Astrocyte of the spinal cord (primary cell): Measurements from ENCODE around the gene UBXN6.
A peak's percentile ranks its signal among the peaks of the same experiment; 100 is the strongest.

Experiments used
- DNase-seq: peaks from one replicate; pipeline ENCODE4 v3.0.0; 2011; ENCODE audit warnings: low read depth, low spot score
- H3K4me3 ChIP-seq: 2 replicates; pipeline ENCODE4 v1.5.1; 2011; ENCODE audit warnings: low read depth, mild to moderate bottlenecking, low read length, moderate library complexity
- in situ Hi-C: cut with HindIII; loops from 2 replicates; pipeline ENCODE4 v1.10.0; 2017; ENCODE audit warnings: low sequenced_read_pairs
- TF ChIP-seq, protein P1 (sequence below): IDR thresholded peaks from 2 replicates; pipeline ENCODE4 v1.5.1; 2012; ENCODE audit warnings: low read depth, mild to moderate bottlenecking, low read length, inconsistent platforms

Gene UBXN6

DNA sequence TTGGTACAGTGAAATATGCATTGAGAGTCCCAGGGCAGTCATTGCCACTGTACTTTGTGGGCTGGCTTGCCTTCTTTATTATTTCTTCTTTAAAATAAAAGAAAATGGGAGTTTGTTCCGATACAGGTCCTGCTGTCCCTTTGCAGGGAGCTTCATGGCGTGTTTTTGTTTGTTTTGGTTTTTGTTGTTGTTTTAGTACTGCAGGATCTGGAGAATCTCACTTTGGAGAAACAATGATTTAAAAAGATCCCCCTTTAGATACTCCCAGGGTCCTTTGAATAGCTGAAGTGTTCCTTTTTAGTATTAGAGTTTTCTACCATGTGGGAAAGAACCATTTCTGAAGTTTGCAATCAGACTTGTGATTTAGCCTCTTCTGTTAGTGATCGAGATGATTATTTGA is 44.0 kb downstream of the UBXN6 start:
- TF ChIP-seq, protein P1, sequence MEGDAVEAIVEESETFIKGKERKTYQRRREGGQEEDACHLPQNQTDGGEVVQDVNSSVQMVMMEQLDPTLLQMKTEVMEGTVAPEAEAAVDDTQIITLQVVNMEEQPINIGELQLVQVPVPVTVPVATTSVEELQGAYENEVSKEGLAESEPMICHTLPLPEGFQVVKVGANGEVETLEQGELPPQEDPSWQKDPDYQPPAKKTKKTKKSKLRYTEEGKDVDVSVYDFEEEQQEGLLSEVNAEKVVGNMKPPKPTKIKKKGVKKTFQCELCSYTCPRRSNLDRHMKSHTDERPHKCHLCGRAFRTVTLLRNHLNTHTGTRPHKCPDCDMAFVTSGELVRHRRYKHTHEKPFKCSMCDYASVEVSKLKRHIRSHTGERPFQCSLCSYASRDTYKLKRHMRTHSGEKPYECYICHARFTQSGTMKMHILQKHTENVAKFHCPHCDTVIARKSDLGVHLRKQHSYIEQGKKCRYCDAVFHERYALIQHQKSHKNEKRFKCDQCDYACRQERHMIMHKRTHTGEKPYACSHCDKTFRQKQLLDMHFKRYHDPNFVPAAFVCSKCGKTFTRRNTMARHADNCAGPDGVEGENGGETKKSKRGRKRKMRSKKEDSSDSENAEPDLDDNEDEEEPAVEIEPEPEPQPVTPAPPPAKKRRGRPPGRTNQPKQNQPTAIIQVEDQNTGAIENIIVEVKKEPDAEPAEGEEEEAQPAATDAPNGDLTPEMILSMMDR: no peak
- in situ Hi-C loops: no loop called here
- no peak overlapping the region for H3K4me3 ChIP-seq
- no peak for DNase-seq

DNA sequence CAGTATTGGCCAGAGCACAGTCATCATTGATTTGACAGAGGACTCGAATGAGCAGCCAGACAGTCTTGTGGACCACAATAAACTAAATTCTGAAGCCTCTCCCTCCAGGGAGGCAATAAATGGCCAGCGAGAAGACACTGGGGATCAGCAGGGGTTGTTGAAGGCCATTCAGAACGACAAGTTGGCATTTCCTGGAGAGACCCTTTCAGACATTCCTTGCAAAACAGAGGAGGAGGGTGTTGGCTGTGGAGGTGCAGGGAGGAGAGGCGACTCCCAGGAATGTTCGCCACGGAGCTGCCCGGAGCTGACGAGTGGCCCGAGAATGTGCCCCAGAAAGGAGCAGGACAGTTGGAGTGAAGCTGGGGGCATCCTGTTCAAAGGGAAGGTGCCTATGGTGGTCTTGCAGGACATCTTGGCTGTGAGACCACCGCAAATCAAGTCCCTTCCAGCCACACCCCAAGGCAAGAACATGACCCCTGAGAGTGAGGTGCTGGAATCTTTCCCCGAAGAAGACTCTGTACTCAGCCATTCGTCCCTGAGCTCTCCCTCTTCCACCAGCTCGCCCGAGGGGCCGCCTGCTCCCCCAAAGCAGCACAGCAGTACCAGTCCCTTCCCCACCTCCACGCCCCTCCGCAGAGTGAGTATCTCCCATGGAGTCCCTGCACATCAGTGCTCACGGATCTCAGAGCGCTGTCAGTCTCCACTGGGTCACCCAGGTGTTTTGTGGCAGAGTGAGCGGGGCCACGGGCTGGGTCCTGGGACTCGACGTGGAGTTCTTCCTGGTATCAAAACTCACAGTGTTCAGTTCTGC is 48.3 kb downstream of the UBXN6 start:
- in situ Hi-C loops: no loop called here
- no peak for DNase-seq
- TF ChIP-seq, protein P1: no peak
- H3K4me3 ChIP-seq: no peak overlapping the region

DNA sequence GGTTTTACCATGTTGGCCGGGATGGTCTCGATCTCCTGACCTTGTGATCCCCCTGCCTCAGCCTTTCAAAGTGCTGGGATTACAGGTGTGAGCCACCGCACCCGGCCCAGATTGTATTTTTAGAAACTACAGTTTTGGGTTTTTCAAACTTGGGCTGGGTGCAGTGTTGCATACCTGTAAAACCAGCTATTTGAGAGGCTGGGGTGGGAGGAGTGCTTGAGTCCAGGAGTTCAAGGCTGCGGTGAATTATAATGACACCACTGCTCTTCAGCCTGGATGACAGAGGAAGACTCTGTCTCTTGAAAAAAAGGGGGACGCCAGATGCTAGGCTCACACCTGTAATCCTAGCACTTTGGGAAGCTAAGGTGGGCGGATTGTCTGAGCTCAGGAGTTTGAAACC is 51.0 kb downstream of the UBXN6 start:
- in situ Hi-C loops: no loop called here
- TF ChIP-seq, protein P1: no peak
- no peak overlapping the region for H3K4me3 ChIP-seq
- DNase-seq: no peak

DNA sequence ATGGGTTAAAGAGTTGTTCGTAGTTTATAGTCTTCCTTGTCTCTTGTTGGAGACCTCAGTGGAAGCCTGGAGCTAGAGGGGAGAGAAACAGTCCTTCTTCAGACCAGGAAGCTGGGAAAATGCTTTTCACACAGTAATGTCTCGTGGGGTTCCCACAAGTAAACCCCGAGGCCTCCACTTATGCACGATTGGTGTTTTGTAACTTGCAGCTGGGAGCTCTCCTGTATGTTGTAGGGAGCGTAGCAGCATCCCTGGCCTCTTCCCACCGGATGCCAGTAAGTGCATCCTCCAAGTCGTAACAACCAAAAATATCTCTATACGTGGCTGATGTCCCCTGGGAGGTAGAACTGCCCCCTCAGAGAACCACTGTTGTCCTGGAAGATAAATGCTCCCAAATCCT is 51.6 kb downstream of the UBXN6 start:
- DNase-seq: no peak
- no peak overlapping the region for H3K4me3 ChIP-seq
- TF ChIP-seq, protein P1: no peak
- in situ Hi-C loops: no loop called here

DNA sequence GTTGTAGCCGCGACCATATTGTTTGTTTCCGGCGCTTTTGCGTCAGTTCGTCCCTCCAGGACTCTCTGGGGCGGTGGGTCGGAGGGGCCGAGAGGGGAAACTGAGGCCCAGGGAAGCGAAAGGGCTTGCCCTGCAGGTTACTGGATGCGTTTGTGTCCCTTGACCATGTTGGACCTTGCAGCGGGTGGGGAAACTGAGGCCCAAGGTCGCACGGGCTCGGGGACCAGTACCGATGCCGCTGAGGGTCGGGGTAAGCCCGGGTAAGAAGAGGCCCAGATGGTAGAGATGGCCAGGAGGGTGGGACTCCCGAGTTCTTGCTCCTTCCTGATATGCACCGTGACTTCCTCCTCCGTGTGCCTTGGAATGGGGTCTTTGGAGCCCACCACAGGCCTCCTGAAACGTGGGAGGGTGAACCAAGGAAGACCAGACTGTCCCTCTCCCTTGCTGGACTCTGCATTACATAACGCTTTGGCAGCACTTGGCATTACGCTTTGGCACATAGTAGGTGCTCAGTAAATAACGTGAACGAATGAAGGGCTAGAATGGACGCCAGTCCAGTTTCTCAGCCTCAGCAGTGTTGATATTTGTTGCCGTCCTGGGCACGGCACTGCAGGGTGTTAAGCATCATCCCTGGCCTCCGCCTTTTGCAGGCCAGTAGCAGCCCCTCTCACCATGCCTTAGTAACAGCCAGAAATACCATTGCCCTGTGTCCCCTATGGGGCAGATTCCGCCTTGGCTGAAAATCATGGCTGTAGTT is 54.4 kb downstream of the UBXN6 start:
- peak overlapping the region; percentile 89 for H3K4me3 ChIP-seq
- no peak for DNase-seq
- in situ Hi-C loops: no loop called here
- TF ChIP-seq, protein P1: no peak

DNA sequence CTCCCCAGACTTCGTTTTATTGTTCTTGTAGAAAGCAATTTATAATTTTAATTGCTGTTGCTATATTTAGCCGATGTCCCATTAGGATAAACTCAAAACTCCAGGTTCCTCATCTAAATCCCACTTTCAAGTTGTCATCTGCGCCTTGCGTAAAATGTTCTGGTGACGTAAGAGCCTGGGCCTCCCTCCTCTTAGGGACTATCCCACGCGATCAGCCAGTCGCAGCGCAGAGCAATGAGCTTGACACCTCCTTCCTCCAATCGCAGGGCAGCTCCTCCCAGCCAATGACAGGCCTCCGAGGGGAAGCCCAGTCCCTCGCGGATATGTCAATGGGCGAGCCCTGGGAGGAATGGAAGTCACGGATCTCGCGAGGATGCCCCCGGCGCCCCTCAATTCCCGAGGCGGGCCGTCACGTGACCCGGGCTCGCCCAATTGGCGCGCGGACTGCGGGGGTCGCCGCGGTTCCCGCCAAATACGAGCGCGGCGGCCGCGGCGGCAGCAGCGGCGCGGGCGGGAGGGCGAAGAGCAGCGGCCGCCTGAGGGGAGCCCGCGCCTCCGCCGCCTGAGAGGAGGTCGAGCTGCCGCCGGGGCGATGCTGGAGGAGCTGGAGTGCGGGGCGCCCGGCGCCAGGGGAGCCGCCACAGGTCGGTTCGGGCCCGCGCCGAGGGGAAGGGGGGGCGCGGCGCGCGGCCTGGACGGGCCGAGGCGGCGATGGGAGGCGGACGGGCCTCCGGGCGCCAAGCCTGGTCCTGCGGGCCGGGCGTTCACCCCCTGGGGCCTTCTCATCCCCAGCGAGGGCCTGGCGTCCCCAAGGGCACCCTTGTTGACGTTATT is 55.2 kb downstream of the UBXN6 start, which contains the start of gene CHAF1A:
TSS of gene CHAF1A (plus strand) at position 470 of the 834 bp plus-strand sequence. CDS start at position 593, 123 bp downstream.
- in situ Hi-C loops: no loop called here
- H3K4me3 ChIP-seq: peak within 1 kb of the TSS; percentile 89
- TF ChIP-seq, protein P1: no peak
- peak; percentile 100 for DNase-seq
